ENCODE data around the gene POC1A.

- TF ChIP-seq POLR2AphosphoS5 (IDR thresholded peaks at IDR 0.05) = no peak
- no peak for TF ChIP-seq CTCF (IDR thresholded peaks at IDR 0.05; ENCODE audit: poor library complexity, severe bottlenecking)
- no peak for TF ChIP-seq EZH2 (IDR thresholded peaks at IDR 0.05; ENCODE audit: borderline replicate concordance, insufficient read depth, low read length, poor library complexity, severe bottlenecking)
- no peak for TF ChIP-seq TAF1 (IDR thresholded peaks at IDR 0.05; ENCODE audit: low read depth)
- TF ChIP-seq EP300 (conservative IDR thresholded peaks at IDR 0.05; ENCODE audit: poor library complexity, severe bottlenecking) = no peak
- TF ChIP-seq RAD21 (conservative IDR thresholded peaks at IDR 0.05) = no peak
Observed at GRCh38 chr3:52043750-52044149, 110.5 kb downstream of the POC1A start.

All from neural cell (in vitro differentiated cells).